Measurements from ENCODE around the gene SWT1.
"Not testable (repeated sequence)": the region's sequence is repeated elsewhere in the genome, so short reads cannot be mapped to it uniquely, and the experiment has no call there.

The SWT1 gene

GRCh38 chr1:185319139-185319475 is 162.1 kb downstream of the SWT1 start:
- peaks cover 5% of the 10 kb centered on the region; the same call in 1 of the 2 replicates for H3K4me1 ChIP-seq (ENCODE audit: insufficient read depth, low read length)
- H3K9me3 ChIP-seq (ENCODE audit: control insufficient read depth, insufficient read depth, low read length) = no peaks in the 10 kb centered on the region; the same call in 1 of the 2 replicates
- H3K9ac ChIP-seq (ENCODE audit: low read depth, low read length) = no peak overlapping the region
- no peaks in the 10 kb centered on the region; the same call in 1 of the 2 replicates for H3K36me3 ChIP-seq (ENCODE audit: insufficient read depth, low read length)

- H3K9ac ChIP-seq (ENCODE audit: low read depth, low read length); H3K36me3 ChIP-seq (ENCODE audit: insufficient read depth, low read length); H3K9me3 ChIP-seq (ENCODE audit: control insufficient read depth, insufficient read depth, low read length); H3K4me1 ChIP-seq (ENCODE audit: insufficient read depth, low read length): not testable (repeated sequence)
Measured at GRCh38 chr1:185321104-185321503, 164.1 kb downstream of the SWT1 start.

GRCh38 chr1:185321653-185322221 is 164.8 kb downstream of the SWT1 start:
- not testable (repeated sequence) for H3K9me3 ChIP-seq (ENCODE audit: control insufficient read depth, insufficient read depth, low read length); H3K36me3 ChIP-seq (ENCODE audit: insufficient read depth, low read length); H3K4me1 ChIP-seq (ENCODE audit: insufficient read depth, low read length); H3K9ac ChIP-seq (ENCODE audit: low read depth, low read length)

GRCh38 chr1:185322636-185323035 is 165.7 kb downstream of the SWT1 start:
- no peak overlapping the region for H3K9ac ChIP-seq (ENCODE audit: low read depth, low read length)
- H3K9me3 ChIP-seq (ENCODE audit: control insufficient read depth, insufficient read depth, low read length) = no peaks in the 10 kb centered on the region; the same call in 1 of the 2 replicates
- peaks cover 3% of the 10 kb centered on the region; the same call in 1 of the 2 replicates for H3K4me1 ChIP-seq (ENCODE audit: insufficient read depth, low read length)
- no peaks in the 10 kb centered on the region; the same call in 1 of the 2 replicates for H3K36me3 ChIP-seq (ENCODE audit: insufficient read depth, low read length)

GRCh38 chr1:185324118-185324517 is 167.2 kb downstream of the SWT1 start:
- Histone ChIP-seq H3K9ac (ENCODE audit: low read depth, low read length) (no peak overlapping the region), H3K4me1 (ENCODE audit: insufficient read depth, low read length) (no peaks in the 10 kb centered on the region), H3K36me3 (ENCODE audit: insufficient read depth, low read length) (no peaks in the 10 kb centered on the region; the same call in 1 of the 2 replicates), H3K9me3 (ENCODE audit: control insufficient read depth, insufficient read depth, low read length) (no peaks in the 10 kb centered on the region; the same call in 1 of the 2 replicates)

- no peak overlapping the region for H3K9ac ChIP-seq (ENCODE audit: low read depth, low read length)
- H3K36me3 ChIP-seq (ENCODE audit: insufficient read depth, low read length) = no peaks in the 10 kb centered on the region
- no peaks in the 10 kb centered on the region for H3K4me1 ChIP-seq (ENCODE audit: insufficient read depth, low read length)
- no peaks in the 10 kb centered on the region; the same call in 1 of the 2 replicates for H3K9me3 ChIP-seq (ENCODE audit: control insufficient read depth, insufficient read depth, low read length)
Measured at GRCh38 chr1:185325413-185325812, 168.4 kb downstream of the SWT1 start.

- Histone ChIP-seq H3K4me1 (ENCODE audit: insufficient read depth, low read length) (no peaks in the 10 kb centered on the region), H3K36me3 (ENCODE audit: insufficient read depth, low read length) (no peaks in the 10 kb centered on the region), H3K9ac (ENCODE audit: low read depth, low read length) (no peak overlapping the region), H3K9me3 (ENCODE audit: control insufficient read depth, insufficient read depth, low read length) (no peaks in the 10 kb centered on the region; the same call in 1 of the 2 replicates)
Measured at GRCh38 chr1:185328255-185328654, 171.3 kb downstream of the SWT1 start.

GRCh38 chr1:185334182-185334581 is 177.2 kb downstream of the SWT1 start:
- H3K4me1 ChIP-seq (ENCODE audit: insufficient read depth, low read length) = no peaks in the 10 kb centered on the region

GRCh38 chr1:185337246-185337645 is 180.3 kb downstream of the SWT1 start:
- Histone ChIP-seq H3K4me1 (ENCODE audit: insufficient read depth, low read length) (no peaks in the 10 kb centered on the region), H3K9ac (ENCODE audit: low read depth, low read length) (no peak overlapping the region)

More at GRCh38 chr1:185334182-185334581, 177.2 kb downstream of the SWT1 start:
- Histone ChIP-seq H3K9ac (ENCODE audit: low read depth, low read length) (no peak overlapping the region), H3K9me3 (ENCODE audit: control insufficient read depth, insufficient read depth, low read length) (no peaks in the 10 kb centered on the region), H3K36me3 (ENCODE audit: insufficient read depth, low read length) (no peaks in the 10 kb centered on the region)

GRCh38 chr1:185338719-185339622 is 182.0 kb downstream of the SWT1 start:
- Histone ChIP-seq H3K4me1 (ENCODE audit: insufficient read depth, low read length) (no peaks in the 10 kb centered on the region), H3K9ac (ENCODE audit: low read depth, low read length) (no peak overlapping the region), H3K9me3 (ENCODE audit: control insufficient read depth, insufficient read depth, low read length) (no peaks in the 10 kb centered on the region)

More at GRCh38 chr1:185337246-185337645, 180.3 kb downstream of the SWT1 start:
- Histone ChIP-seq H3K36me3 (ENCODE audit: insufficient read depth, low read length) (no peaks in the 10 kb centered on the region), H3K9me3 (ENCODE audit: control insufficient read depth, insufficient read depth, low read length) (no peaks in the 10 kb centered on the region)

GRCh38 chr1:185341196-185341781 is 184.3 kb downstream of the SWT1 start:
- H3K4me1 ChIP-seq (ENCODE audit: insufficient read depth, low read length) = no peaks in the 10 kb centered on the region
- H3K9me3 ChIP-seq (ENCODE audit: control insufficient read depth, insufficient read depth, low read length) = no peaks in the 10 kb centered on the region
- H3K36me3 ChIP-seq (ENCODE audit: insufficient read depth, low read length) = no peaks in the 10 kb centered on the region
- H3K9ac ChIP-seq (ENCODE audit: low read depth, low read length) = no peak overlapping the region

More at GRCh38 chr1:185338719-185339622, 182.0 kb downstream of the SWT1 start:
- no peaks in the 10 kb centered on the region for H3K36me3 ChIP-seq (ENCODE audit: insufficient read depth, low read length)
